NCI-H2029 (cell line): Measurements from ENCODE around the gene NCK2.

Experiments used
- DNase-seq: peaks from one replicate; lab custom pipeline; 2025; lab: John Stamatoyannopoulos, UW

The NCK2 gene

GRCh38 chr2:105814291-105814940 lies 69.7 kb downstream of the NCK2 start:
- no peak for DNase-seq

- DNase-seq, result no peak
These were observed 70.7 kb downstream of the NCK2 start for GRCh38 chr2:105815401-105815800.

- DNase-seq, result no peak
These were observed 75.4 kb downstream of the NCK2 start for GRCh38 chr2:105820151-105820550.

DNA sequence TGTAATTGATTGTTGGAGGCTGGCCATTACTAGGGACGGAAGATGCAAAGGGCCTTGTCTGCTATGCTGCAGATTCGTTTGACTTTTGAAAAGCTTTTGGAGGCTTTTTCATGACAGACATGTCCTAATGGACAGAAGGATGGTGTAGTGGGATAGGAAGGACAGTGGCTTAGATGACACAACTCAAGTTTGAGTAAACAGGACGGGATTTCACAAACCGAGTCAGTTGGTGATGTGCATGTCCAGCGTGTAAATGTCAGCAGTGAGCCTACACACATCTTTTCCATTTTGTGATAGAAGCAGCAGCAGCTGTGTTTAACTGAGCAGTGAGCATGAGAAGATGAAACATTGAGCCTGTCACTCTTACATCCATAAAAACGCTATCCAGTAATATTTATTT lies 76.0 kb downstream of the NCK2 start:
- DNase-seq, result no peak

- no peak for DNase-seq
These were observed 76.9 kb downstream of the NCK2 start for GRCh38 chr2:105821428-105822125.

- DNase-seq, result no peak
These were observed 77.5 kb downstream of the NCK2 start for GRCh38 chr2:105822186-105822585.

DNA sequence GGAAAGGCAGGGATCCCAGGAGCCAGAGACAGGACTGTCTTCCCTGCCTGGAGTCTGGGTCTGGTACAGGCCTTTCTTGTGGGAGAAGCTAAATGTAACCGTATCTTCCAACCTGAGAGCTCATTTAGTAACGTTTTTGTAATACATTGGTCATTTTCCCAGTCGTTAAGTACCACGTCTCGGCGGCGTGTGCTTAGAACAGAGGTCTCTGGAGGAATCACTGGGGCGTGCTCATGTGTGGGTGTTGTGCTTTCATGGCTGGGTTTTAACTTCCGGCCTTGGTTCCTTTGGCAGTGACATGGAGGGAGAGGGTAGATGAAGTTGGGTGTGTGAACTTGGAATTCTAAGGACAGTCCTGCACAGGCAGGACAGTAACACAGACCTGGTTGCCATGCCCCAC lies 79.7 kb downstream of the NCK2 start:
- DNase-seq, result no peak

GRCh38 chr2:105827351-105828096 lies 82.8 kb downstream of the NCK2 start:
- DNase-seq, result no peak

DNA sequence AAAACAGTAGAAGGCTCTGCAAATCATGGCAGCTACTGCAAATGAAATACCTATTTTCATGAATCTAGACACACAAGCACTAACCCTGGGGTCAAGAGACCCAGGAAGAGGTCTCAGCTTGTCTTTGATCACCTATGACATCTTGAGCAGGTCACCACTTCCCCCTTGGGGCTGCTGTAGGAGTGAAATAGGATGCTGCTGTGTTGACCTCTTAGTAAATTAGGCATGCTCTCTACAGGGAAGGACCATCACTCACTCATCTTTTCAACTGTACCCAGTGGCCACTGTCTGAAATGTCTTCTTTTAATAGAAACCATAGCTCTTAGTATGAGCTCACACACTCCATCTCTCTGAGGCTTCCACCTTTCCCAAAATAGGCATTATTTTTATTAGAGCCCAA lies 83.8 kb downstream of the NCK2 start:
- no peak for DNase-seq

GRCh38 chr2:105834931-105835330 lies 90.2 kb downstream of the NCK2 start:
- DNase-seq, result no peak

DNA sequence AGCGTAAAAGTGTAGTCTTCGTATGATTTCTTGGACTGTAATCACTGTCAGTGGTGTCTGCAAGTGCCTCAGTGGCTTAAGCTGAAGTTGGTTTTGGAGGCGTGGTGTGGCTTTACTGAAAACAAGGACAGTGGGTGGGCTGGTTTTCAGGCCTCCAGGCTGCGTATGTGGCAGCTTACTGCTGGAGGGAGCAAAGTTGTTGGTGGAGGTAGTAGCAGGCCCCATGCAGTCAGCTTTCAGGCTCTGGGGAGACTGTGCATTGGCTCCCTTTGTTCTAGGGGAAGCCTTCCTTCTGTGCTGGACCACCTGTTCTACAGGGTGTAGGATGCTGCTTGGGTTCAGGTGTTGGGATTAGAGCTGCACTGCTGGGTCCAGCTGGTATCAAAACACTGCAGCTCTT lies 91.6 kb downstream of the NCK2 start:
- no peak for DNase-seq

- no peak for DNase-seq
These were observed 92.4 kb downstream of the NCK2 start for GRCh38 chr2:105836840-105837692.

GRCh38 chr2:105839793-105840192 lies 95.1 kb downstream of the NCK2 start:
- DNase-seq, result no peak

DNA sequence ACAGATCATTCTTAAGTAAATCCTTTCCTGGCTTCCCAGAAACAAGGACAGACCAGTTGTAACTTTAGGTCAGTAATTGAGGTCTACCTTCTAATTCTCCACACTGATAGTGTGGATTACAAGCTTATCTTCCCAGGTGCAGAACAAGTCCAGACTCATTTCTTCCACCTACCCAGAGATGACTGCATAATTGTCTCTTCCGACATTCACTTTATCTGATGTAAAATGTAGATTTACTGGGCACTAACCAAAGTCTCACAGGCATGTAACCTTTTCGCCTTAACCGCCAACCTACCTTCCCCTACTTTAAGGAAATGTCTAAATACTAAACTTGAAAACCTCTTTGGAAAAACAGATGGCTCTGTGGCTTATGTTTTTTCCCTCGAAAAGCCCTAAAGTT lies 96.2 kb downstream of the NCK2 start:
- no peak for DNase-seq

DNA sequence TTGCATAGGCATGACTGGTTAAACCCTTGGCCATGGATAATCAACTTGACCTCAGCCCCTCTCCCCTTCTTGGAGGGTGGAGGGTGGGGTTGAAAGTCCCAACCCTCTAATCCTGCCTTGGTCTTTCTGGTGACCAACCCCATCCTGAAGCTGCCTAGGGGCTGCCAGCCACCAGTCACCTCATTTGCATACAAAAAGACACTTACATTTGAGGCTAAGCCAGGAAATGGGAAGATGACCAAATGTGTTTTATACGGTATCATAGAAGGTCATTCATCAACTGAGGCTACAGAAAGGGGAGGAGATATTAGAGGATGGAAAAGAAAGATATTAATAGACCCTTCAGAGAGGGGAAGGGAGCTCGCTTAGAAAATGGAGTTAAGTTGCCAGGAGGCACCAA lies 96.8 kb downstream of the NCK2 start:
- DNase-seq, result no peak

- no peak for DNase-seq
These were observed 97.8 kb downstream of the NCK2 start for GRCh38 chr2:105842555-105842954.

DNA sequence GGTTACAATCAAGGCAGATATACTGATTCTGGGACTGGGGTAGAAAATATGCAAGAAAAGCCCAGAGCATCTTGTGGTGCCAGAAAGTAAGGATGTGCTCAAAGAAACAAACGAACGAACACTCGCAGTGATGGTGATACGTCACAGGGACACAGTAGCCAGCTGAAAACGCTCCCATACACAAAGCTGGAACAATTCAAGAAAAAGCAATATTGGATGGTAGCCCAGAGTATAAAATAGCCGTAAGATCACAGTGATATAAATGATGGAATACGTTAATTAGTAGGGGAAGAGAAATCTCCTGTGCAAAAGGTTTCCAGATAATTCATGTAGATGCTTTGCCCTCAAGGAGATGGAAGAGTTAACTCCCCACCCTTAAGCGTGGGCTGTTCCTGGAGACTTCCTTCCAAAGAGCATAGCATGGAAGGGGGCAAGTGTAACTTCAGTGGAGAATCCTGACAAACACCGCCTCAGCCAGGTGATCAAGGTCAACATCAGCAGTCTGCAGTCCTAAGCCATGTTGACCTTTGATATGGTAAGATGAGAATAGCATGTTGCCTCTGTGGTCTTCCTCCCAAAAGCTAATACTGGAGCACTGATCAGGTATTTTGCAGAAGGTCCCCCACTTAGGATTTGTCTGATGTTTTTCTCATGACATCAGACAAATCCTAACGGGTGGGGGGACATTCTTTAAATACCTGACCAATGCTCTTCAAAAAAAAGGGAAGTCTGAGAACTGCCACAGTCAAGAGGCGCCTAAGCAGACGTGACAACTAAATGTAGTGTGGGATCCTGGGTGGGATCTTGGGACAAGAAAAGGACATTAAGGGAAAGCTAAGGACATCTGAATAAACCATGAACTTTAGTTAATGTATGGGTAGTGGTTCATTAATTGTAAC lies 99.0 kb downstream of the NCK2 start:
- no peak for DNase-seq

- no peak for DNase-seq
These were observed 101.3 kb downstream of the NCK2 start for GRCh38 chr2:105845976-105846375.

GRCh38 chr2:105847056-105847455 lies 102.3 kb downstream of the NCK2 start:
- no peak for DNase-seq

DNA sequence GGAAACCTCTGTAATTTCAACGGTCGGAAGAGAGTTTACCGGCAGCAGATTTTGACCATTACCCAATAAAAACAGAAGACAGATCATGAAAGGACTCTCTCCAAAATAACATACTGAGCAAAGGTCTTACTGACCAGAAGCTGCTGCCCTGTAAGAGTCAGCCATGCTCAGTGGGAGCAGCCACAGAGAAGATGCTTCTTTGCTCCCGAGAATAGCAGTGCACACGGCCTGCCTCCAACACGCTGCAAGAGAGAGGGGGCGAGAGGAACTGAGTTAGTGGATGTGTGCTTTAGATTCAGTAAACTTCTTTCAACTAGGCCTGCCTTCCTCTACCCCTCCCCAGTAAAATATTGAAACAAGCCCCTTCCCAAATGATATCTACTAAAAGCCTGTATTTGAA lies 103.7 kb downstream of the NCK2 start:
- no peak for DNase-seq
